Gastrocnemius medialis (tissue), 4 donors: ENCODE measurements around the gene CTBP2. TPM values are rescaled to one million over a fixed set of nuclear protein-coding genes. Genes with fewer than 3 reads are reported as not detected.

Source experiments
- ATAC-seq, 2 donors: fragments of 150-250 bp; one replicate each; pipeline ENCODE4 v1.9.1; 2016
- DNase-seq, 2 donors: peaks; one replicate each; pipeline ENCODE4 v3.0.0-alpha.2; 2019
- H3K27ac ChIP-seq, 4 donors: fragments of 200-600 bp; sonication (generic); 1 replicate in 1 of 4; 2 replicates in 3 of 4; pipeline ENCODE4 v1.5.1; 2016 to 2018; ENCODE audit warnings: mild to moderate bottlenecking in 2 of 4, moderate library complexity in 1 of 4
- H3K27me3 ChIP-seq, 3 donors: fragments of 200-600 bp; sonication (generic) in 2 of 3; 1 replicate in 1 of 3; 2 replicates in 2 of 3; pipeline versions ENCODE4 v1.5.1 to v1.6.0; 2016 to 2019; ENCODE audit warnings: mild to moderate bottlenecking in 1 of 3, moderate library complexity in 1 of 3
- H3K36me3 ChIP-seq, 2 donors: fragments of 200-600 bp; sonication (generic) in 1 of 2; one replicate each; pipeline ENCODE4 v1.5.1; 2017 to 2018
- H3K4me1 ChIP-seq, 2 donors: fragments of 200-600 bp; sonication (generic) in 1 of 2; one replicate each; pipeline ENCODE4 v1.5.1; 2016 to 2017; ENCODE audit warnings: mild to moderate bottlenecking in 2 of 2
- H3K4me3 ChIP-seq, 4 donors: fragments of 200-600 bp; sonication (generic) in 3 of 4; 1 replicate in 1 of 4; 2 replicates in 3 of 4; pipeline ENCODE4 v1.5.1; 2016 to 2019; ENCODE audit warnings: mild to moderate bottlenecking in 2 of 4
- H3K9me3 ChIP-seq, 3 donors: fragments of 200-600 bp; sonication (generic) in 2 of 3; 1 replicate in 1 of 3; 2 replicates in 2 of 3; pipeline ENCODE4 v1.5.1; 2016 to 2019
- CTCF ChIP-seq, 5 experiments: fragments of 450-650 bp in 3 of 5; fragments of 200-600 bp in 2 of 5; sonication (generic) in 2 of 5; IDR thresholded peaks in 4 of 5; conservative IDR thresholded peaks in 1 of 5; 1 replicate in 4 of 5; 2 replicates in 1 of 5; pipeline ENCODE4 v1.5.1; 2016 to 2019; ENCODE audit warnings: antibody characterized with exemption in 5 of 5, mild to moderate bottlenecking in 3 of 5, moderate library complexity in 3 of 5
- POLR2A ChIP-seq, 2 donors: fragments of 450-650 bp; IDR thresholded peaks; one replicate each; pipeline ENCODE4 v1.6.1; 2017; ENCODE audit warnings: antibody characterized with exemption in 2 of 2, mild to moderate bottlenecking in 2 of 2, moderate library complexity in 2 of 2
- in situ Hi-C, 4 donors: fragments of 200-750 bp; cut with MboI; loops; one replicate each; pipeline versions ENCODE4 v1.15.0 to v1.8.0; 2017; ENCODE audit warnings: low sequenced_read_pairs in 4 of 4
- intact Hi-C: fragments of 100-400 bp; cut with DNase I; formaldehyde crosslinking; loops from one replicate; pipeline ENCODE4 v1.15.1; 2023; ENCODE audit warnings: low total_unique reads
- microRNA-seq, 2 donors: library from miRNA; unstranded; fragments of <30 nt; microRNA quantifications; one replicate each; pipeline ENCODE4, GENCODE V29; 2016; ENCODE audit warnings: borderline replicate concordance in 2 of 2
- total RNA-seq, 4 donors: library from RNA; depleted of rRNA; stranded (reverse); fragments of >200 nt; gene quantifications; one replicate each; pipeline versions ENCODE4 v1.1.0 to v1.2.3, GENCODE V29; 2016

Gene CTBP2
- total RNA-seq, 4 donors from 2014 or later: 13.9 to 36.7 (median 21.1) TPM

GRCh38 chr10:124936813-124937212, 223.6 kb downstream of the CTBP2 start:
- no peak for TF ChIP-seq CTCF (IDR thresholded peaks at IDR 0.05 in 4 of 5, conservative IDR thresholded peaks at IDR 0.05 in 1 of 5)
- no peak for TF ChIP-seq POLR2A (IDR thresholded peaks at IDR 0.05)
- ATAC-seq (no peak), DNase-seq (no peak)
- in situ Hi-C loops: no loop called here
- no peaks in the 10 kb centered on the region for H3K9me3 ChIP-seq
- peaks cover 45 to 59% of the 10 kb centered on the region in 2 donors for H3K4me1 ChIP-seq
- no peaks in the 10 kb centered on the region for H3K27me3 ChIP-seq
- H3K27ac ChIP-seq: peak overlapping the region in 1 of 4 donors; percentile 10
- no peaks in the 10 kb centered on the region for H3K36me3 ChIP-seq
- H3K4me3 ChIP-seq: no peak overlapping the region
- intact Hi-C loops: no loop called here

- H3K27me3 ChIP-seq: no peaks in the 10 kb centered on the region
- no peaks in the 10 kb centered on the region for H3K36me3 ChIP-seq
- ATAC-seq: no peak
- no peak for TF ChIP-seq POLR2A (IDR thresholded peaks at IDR 0.05)
- TF ChIP-seq CTCF (IDR thresholded peaks at IDR 0.05 in 4 of 5, conservative IDR thresholded peaks at IDR 0.05 in 1 of 5): no peak
- DNase-seq: no peak
- peak overlapping the region in 3 of 4 donors; percentile 20 to 40 (median 21) for H3K27ac ChIP-seq
- intact Hi-C loops (no loop called here), in situ Hi-C loops (no loop called here)
- H3K9me3 ChIP-seq: no peaks in the 10 kb centered on the region
- no peak overlapping the region for H3K4me3 ChIP-seq
- peaks cover 37 to 52% of the 10 kb centered on the region in 2 donors for H3K4me1 ChIP-seq
These were observed 224.4 kb downstream of the CTBP2 start for GRCh38 chr10:124935946-124936345.

Small RNA genes within 50 kb of the gene (microRNA-seq; reads per million reads assigned to microRNA genes)
- 0 reads per million in 2 donors for gene MIR4296

Other genes starting within 250 kb of the CTBP2 start
- gene ZRANB1, start 218.4 kb downstream of the CTBP2 start, total RNA-seq: 10 to 100 TPM; 51.2 to 91.1 (median 74.6) TPM